ENCODE results near the gene FMO1. TPM values are rescaled to one million over a fixed set of nuclear protein-coding genes. Genes with fewer than 3 reads are reported as not detected.

The FMO1 gene
- total RNA-seq, 1 experiment from 2014 or later: not detected

DNA sequence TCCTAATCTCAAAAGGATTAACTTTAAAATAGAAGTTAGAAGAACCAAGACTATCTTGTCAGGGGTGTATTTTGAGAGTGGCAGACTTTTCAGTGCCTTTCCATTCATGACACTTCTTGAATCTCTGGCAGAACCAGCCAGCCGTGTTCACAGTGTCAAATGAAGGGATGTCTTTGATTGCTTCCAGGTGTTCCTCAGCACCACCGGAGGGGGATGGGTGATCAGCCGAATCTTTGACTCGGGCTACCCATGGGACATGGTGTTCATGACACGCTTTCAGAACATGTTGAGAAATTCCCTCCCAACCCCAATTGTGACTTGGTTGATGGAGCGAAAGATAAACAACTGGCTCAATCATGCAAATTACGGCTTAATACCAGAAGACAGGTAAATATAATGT is 32.3 kb downstream of the FMO1 start:
- Histone ChIP-seq H3K9ac (ENCODE audit: low read length) (no peak overlapping the region), H3K27me3 (ENCODE audit: insufficient read depth, low read length) (no peaks in the 10 kb centered on the region), H2AFZ (ENCODE audit: low read depth, low read length, poor library complexity, severe bottlenecking) (no peak overlapping the region), H4K20me1 (ENCODE audit: insufficient read depth) (no peaks in the 10 kb centered on the region), H3K4me1 (ENCODE audit: control insufficient read depth in 1 of 2, insufficient read depth in 2 of 2, low read length in 2 of 2) (no peaks in the 10 kb centered on the region), H3K36me3 (ENCODE audit: control insufficient read depth in 1 of 2, insufficient read depth in 2 of 2, low read length in 2 of 2) (no peaks in the 10 kb centered on the region), H3K4me3 (replicated peaks in 1 of 2; ENCODE audit: low read depth in 1 of 2, low read length in 2 of 2) (no peak overlapping the region), H3K27ac (ENCODE audit: low read depth, low read length) (no peak overlapping the region), H3K9me2 (ENCODE audit: insufficient read depth) (no peaks in the 10 kb centered on the region), H3K4me2 (ENCODE audit: low read length) (no peak overlapping the region), H3K9me3 (ENCODE audit: control insufficient read depth in 1 of 2, insufficient read depth in 1 of 2, low read depth in 1 of 2, low read length in 2 of 2) (no peaks in the 10 kb centered on the region), H3K79me2 (ENCODE audit: insufficient read depth, low read length) (no peaks in the 10 kb centered on the region)
- DNase-seq (ENCODE audit: low read depth, low spot score): no peak
- no peak for ATAC-seq
- ChIA-PET CTCF (no interaction called here), RAD21 (ENCODE audit: low non-redundant PET in 1 of 2, low total read pairs in 2 of 2, uncharacterized antibody in 2 of 2, unreplicated experiment in 2 of 2) (no interaction called here), POLR2A (no interaction called here)
- intact Hi-C loops (cut with micrococcal nuclease): no loop called here
- no TSS peak for BruUV-seq (replicated peaks)
- TF ChIP-seq TCF7L2 (IDR thresholded peaks at IDR 0.05; ENCODE audit: borderline replicate concordance, extremely low read depth, insufficient read depth, insufficient read length) (no peak), REST (IDR thresholded peaks at IDR 0.05; ENCODE audit: low read depth) (no peak), SIN3A (IDR thresholded peaks at IDR 0.05; ENCODE audit: low read depth) (no peak), ZBTB33 (IDR thresholded peaks at IDR 0.05; ENCODE audit: extremely low read depth, insufficient replicate concordance, low read length) (no peak), EGR1 (IDR thresholded peaks at IDR 0.05; ENCODE audit: low read depth) (no peak), SRF (IDR thresholded peaks at IDR 0.05; ENCODE audit: low read depth) (no peak), FOSL1 (IDR thresholded peaks at IDR 0.05; ENCODE audit: low read depth) (no peak), POLR2A (IDR thresholded peaks at IDR 0.05; ENCODE audit: borderline replicate concordance, extremely low read depth, insufficient read depth, insufficient read length) (no peak), CBX3 (IDR thresholded peaks at IDR 0.05; ENCODE audit: low read depth) (no peak), ELF1 (IDR thresholded peaks at IDR 0.05; ENCODE audit: borderline replicate concordance, low read depth) (no peak), JUND (IDR thresholded peaks at IDR 0.05) (no peak)
- TF ChIP-seq, protein P1, sequence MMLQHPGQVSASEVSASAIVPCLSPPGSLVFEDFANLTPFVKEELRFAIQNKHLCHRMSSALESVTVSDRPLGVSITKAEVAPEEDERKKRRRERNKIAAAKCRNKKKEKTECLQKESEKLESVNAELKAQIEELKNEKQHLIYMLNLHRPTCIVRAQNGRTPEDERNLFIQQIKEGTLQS (IDR thresholded peaks at IDR 0.05): no peak

Data from HCT116 (cell line).